ENCODE results near the gene EFCAB6. TPM values are rescaled to one million over a fixed set of nuclear protein-coding genes. Genes with fewer than 3 reads are reported as not detected.

Gene EFCAB6
- total and polyA plus RNA-seq, 2 of the 13 experiments (the other 11 are each of a cell fraction or from before 2014, with no cell fraction given), result not detected

GRCh38 chr22:43743929-43744643, 68.0 kb downstream of the EFCAB6 start:
- no peaks in the 10 kb centered on the region for H4K20me1 ChIP-seq (ENCODE audit: insufficient read depth, low read length)
- POLR2A ChIA-PET, result no interaction called here
- TF ChIP-seq PHB2 (IDR thresholded peaks at IDR 0.05; ENCODE audit: partially characterized antibody), result no peak
- no peak for TF ChIP-seq NR1H2 (CRISPR knock-in tag; IDR thresholded peaks at IDR 0.05; ENCODE audit: borderline replicate concordance, low read depth)
- no peak for TF ChIP-seq ZNF75D (CRISPR knock-in tag; IDR thresholded peaks at IDR 0.05; ENCODE audit: borderline replicate concordance)
- TF ChIP-seq ZMYM3 (CRISPR knock-in tag; IDR thresholded peaks at IDR 0.05), result no peak
- TF ChIP-seq ZNF329 (CRISPR knock-in tag; IDR thresholded peaks at IDR 0.05; ENCODE audit: low read depth), result no peak
- TF ChIP-seq CREB1 (IDR thresholded peaks at IDR 0.05), result no peak
- TF ChIP-seq CREB1 (CRISPR knock-in tag; IDR thresholded peaks at IDR 0.05), result no peak
- TF ChIP-seq ZNF552 (CRISPR knock-in tag; IDR thresholded peaks at IDR 0.05; ENCODE audit: borderline replicate concordance), result no peak
- no peak for TF ChIP-seq MLX (CRISPR knock-in tag; IDR thresholded peaks at IDR 0.05)
- TF ChIP-seq ZNF839 (CRISPR knock-in tag; IDR thresholded peaks at IDR 0.05; ENCODE audit: borderline replicate concordance), result no peak
- TF ChIP-seq ZBTB49 (CRISPR knock-in tag; IDR thresholded peaks at IDR 0.05; ENCODE audit: borderline replicate concordance), result no peak
- no peak for TF ChIP-seq SMAD9 (CRISPR knock-in tag; IDR thresholded peaks at IDR 0.05)
- no peak for TF ChIP-seq SMYD3 (CRISPR knock-in tag; IDR thresholded peaks at IDR 0.05)
- TF ChIP-seq TAF1 (CRISPR knock-in tag; IDR thresholded peaks at IDR 0.05), result no peak
- no peak for TF ChIP-seq THYN1 (CRISPR knock-in tag; IDR thresholded peaks at IDR 0.05; ENCODE audit: borderline replicate concordance, low read depth)
- TF ChIP-seq SMARCC2 (IDR thresholded peaks at IDR 0.05), result no peak
- TF ChIP-seq DMTF1 (CRISPR knock-in tag; IDR thresholded peaks at IDR 0.05), result no peak
- no peak for TF ChIP-seq SIX4 (CRISPR knock-in tag; IDR thresholded peaks at IDR 0.05)
- no peak for TF ChIP-seq ZBTB33 (CRISPR knock-in tag; IDR thresholded peaks at IDR 0.05)

More at GRCh38 chr22:43743929-43744643, 68.0 kb downstream of the EFCAB6 start:
- peaks cover 3 to 70% of the 10 kb centered on the region in 2 experiments; a peak in 3 of 5 replicates for H3K27me3 ChIP-seq (ENCODE audit: control insufficient read depth in 1 of 2, insufficient read depth in 2 of 2, low read length in 2 of 2)
- no peak for FAIRE-seq
- no peak overlapping the region for H3K4me2 ChIP-seq (ENCODE audit: low read depth, low read length)
- intact Hi-C loops (cut with micrococcal nuclease; ENCODE audit: unreplicated experiment), result no loop called here
- CTCF ChIA-PET (ENCODE audit: low intra/inter-chr PET ratio, low total read pairs), result no interaction called here
- in situ Hi-C loops (cut with HindIII; ENCODE audit: extremely low pct_ligation_motif_present, low pct_unique_long_range_greater_than_20kb), result no loop called here
- no peaks in the 10 kb centered on the region for H3K36me3 ChIP-seq (replicated peaks in 1 of 2; ENCODE audit: control insufficient read depth in 1 of 2, insufficient read depth in 2 of 2, low read length in 2 of 2)
- H3K27ac ChIP-seq (ENCODE audit: extremely low read length, insufficient read depth, low read length), result no peak overlapping the region
- H3K79me2 ChIP-seq (ENCODE audit: insufficient read depth, low read length), result no peaks in the 10 kb centered on the region
- DNase-seq (ENCODE audit: low spot score), result no peak
- ATAC-seq, result no peak
- no TSS peak for BruUV-seq (replicated peaks)
- H3K4me3 ChIP-seq (replicated peaks in 1 of 3; ENCODE audit: insufficient read depth in 1 of 3, low read depth in 2 of 3, low read length in 3 of 3), result no peak overlapping the region
- H3K4me1 ChIP-seq (ENCODE audit: insufficient read depth, low read length), result no peaks in the 10 kb centered on the region
- H3K9me3 ChIP-seq (ENCODE audit: low read length), result no peaks in the 10 kb centered on the region
- no peak overlapping the region for H2AFZ ChIP-seq (ENCODE audit: low read length)
- WGBS (ENCODE audit: low lambda C conversion rate), result 2% methylated on average over 3 of the region's 3 CpGs
- no peak overlapping the region for H3K9ac ChIP-seq (ENCODE audit: insufficient read depth, low read depth, low read length)

Measured in HepG2 (cell line).